ENCODE measurements around the gene ISLR. TPM values are rescaled to one million over a fixed set of nuclear protein-coding genes. Genes with fewer than 3 reads are reported as not detected.

Gene ISLR
- total and polyA plus RNA-seq, 2 donors (not counting 1 experiment from before 2014, with no cell fraction given) = 14.0 to 17.3 TPM

- Histone ChIP-seq H2AFZ (ENCODE audit: low read length) (no peak overlapping the region), H3K79me2 (ENCODE audit: control insufficient read depth, insufficient read depth, low read length) (no peaks in the 10 kb centered on the region), H3K36me3 (ENCODE audit: control insufficient read depth, insufficient read depth, low read length) (no peaks in the 10 kb centered on the region), H3K27ac (ENCODE audit: insufficient read depth, low read length) (no peak overlapping the region), H3K9ac (ENCODE audit: insufficient read depth, low read length) (no peak overlapping the region), H3K4me1 (ENCODE audit: control insufficient read depth, extremely low read depth, insufficient read depth, low read length) (no peaks in the 10 kb centered on the region), H3K27me3 (ENCODE audit: control insufficient read depth, insufficient read depth, low read length) (peaks cover 23% of the 10 kb centered on the region), H3K4me3 (replicated peaks in 1 of 4; ENCODE audit: control extremely low read depth in 1 of 4, insufficient read depth in 1 of 4, low read depth in 3 of 4, low read length in 4 of 4) (no peak overlapping the region), H3K4me2 (ENCODE audit: extremely low read depth, insufficient read depth, low read length) (no peak overlapping the region), H3K9me3 (ENCODE audit: control insufficient read depth, insufficient read depth, low read depth, low read length) (no peaks in the 10 kb centered on the region), H4K20me1 (ENCODE audit: control insufficient read depth, extremely low read depth, insufficient read depth, low read length) (no peaks in the 10 kb centered on the region)
- TF ChIP-seq EZH2 (IDR thresholded peaks at IDR 0.05; ENCODE audit: low read length, missing control alignments) (no peak), CTCF (conservative IDR thresholded peaks at IDR 0.05 in 1 of 2, IDR thresholded peaks at IDR 0.05 in 1 of 2; ENCODE audit: low read depth in 1 of 2, low read length in 2 of 2) (no peak)
- no peak for DNase-seq (ENCODE audit: low read depth in 2 of 2)
These were observed 49.0 kb downstream of the ISLR start for GRCh38 chr15:74222240-74223119.

GRCh38 chr15:74225928-74226327 is 52.4 kb downstream of the ISLR start:
- no peak overlapping the region for H3K4me2 ChIP-seq (ENCODE audit: extremely low read depth, insufficient read depth, low read length)
- H4K20me1 ChIP-seq (ENCODE audit: control insufficient read depth, extremely low read depth, insufficient read depth, low read length) = no peaks in the 10 kb centered on the region
- H3K79me2 ChIP-seq (ENCODE audit: control insufficient read depth, insufficient read depth, low read length) = no peaks in the 10 kb centered on the region
- H3K4me1 ChIP-seq (ENCODE audit: control insufficient read depth, extremely low read depth, insufficient read depth, low read length) = no peaks in the 10 kb centered on the region
- H3K36me3 ChIP-seq (ENCODE audit: control insufficient read depth, insufficient read depth, low read length) = no peaks in the 10 kb centered on the region
- DNase-seq (ENCODE audit: low read depth in 2 of 2) = no peak
- no peak overlapping the region for H3K27ac ChIP-seq (ENCODE audit: insufficient read depth, low read length)
- H3K27me3 ChIP-seq (ENCODE audit: control insufficient read depth, insufficient read depth, low read length) = peaks cover 29% of the 10 kb centered on the region
- TF ChIP-seq CTCF (conservative IDR thresholded peaks at IDR 0.05 in 1 of 2, IDR thresholded peaks at IDR 0.05 in 1 of 2; ENCODE audit: low read depth in 1 of 2, low read length in 2 of 2) (no peak), EZH2 (IDR thresholded peaks at IDR 0.05; ENCODE audit: low read length, missing control alignments) (no peak)
- H3K4me3 ChIP-seq (replicated peaks in 1 of 4; ENCODE audit: control extremely low read depth in 1 of 4, insufficient read depth in 1 of 4, low read depth in 3 of 4, low read length in 4 of 4) = no peak overlapping the region
- H2AFZ ChIP-seq (ENCODE audit: low read length) = no peak overlapping the region
- no peak overlapping the region for H3K9ac ChIP-seq (ENCODE audit: insufficient read depth, low read length)
- H3K9me3 ChIP-seq (ENCODE audit: control insufficient read depth, insufficient read depth, low read depth, low read length) = no peaks in the 10 kb centered on the region

Other genes with a start within 250 kb of the ISLR start
- 65.6 and 91.4 TPM in 2 replicates for gene LOXL1, start 247.2 kb upstream of the ISLR start, total RNA-seq
- 163 and 188 TPM in 2 replicates for gene LOXL1, start 247.2 kb upstream of the ISLR start, polyA plus RNA-seq
- 9.2 and 24.8 TPM in 2 replicates for gene STOML1, start 181.4 kb upstream of the ISLR start, total RNA-seq
- gene STOML1, start 181.4 kb upstream of the ISLR start, polyA plus RNA-seq = 8.7 and 9.8 TPM in 2 replicates
- gene PML, start 179.0 kb upstream of the ISLR start, total RNA-seq = 16.4 and 34.0 TPM in 2 replicates
- 11.1 and 15.5 TPM in 2 replicates for gene PML, start 179.0 kb upstream of the ISLR start, polyA plus RNA-seq
- under 0.01 TPM in 1 of 2 replicates, not detected in the other for gene GOLGA6A, start 91.2 kb upstream of the ISLR start, total RNA-seq
- not detected in 2 replicates for gene GOLGA6A, start 91.2 kb upstream of the ISLR start, polyA plus RNA-seq
- not detected in 2 replicates for gene ISLR2, start 43.1 kb upstream of the ISLR start, total RNA-seq
- gene ISLR2, start 43.1 kb upstream of the ISLR start, polyA plus RNA-seq = not detected in 2 replicates
- 0.17 TPM in 1 of 2 replicates, not detected in the other for gene STRA6, start 29.1 kb downstream of the ISLR start, total RNA-seq
- gene STRA6, start 29.1 kb downstream of the ISLR start, polyA plus RNA-seq = 0.02 TPM in 1 of 2 replicates, not detected in the other
- gene CCDC33, start 62.6 kb downstream of the ISLR start, total RNA-seq = not detected in 2 replicates
- gene CCDC33, start 62.6 kb downstream of the ISLR start, polyA plus RNA-seq = not detected in 2 replicates
- 0.33 and 0.51 TPM in 2 replicates for gene CYP11A1, start 193.9 kb downstream of the ISLR start, total RNA-seq
- 0.05 and 0.07 TPM in 2 replicates for gene CYP11A1, start 193.9 kb downstream of the ISLR start, polyA plus RNA-seq

Data from fibroblast of lung (primary cell).